GM12878 (cell line): ENCODE results near the gene FAM177B. TPM values are rescaled to one million over a fixed set of nuclear protein-coding genes. Genes with fewer than 3 reads are reported as not detected.

ENCODE experiments used
- ATAC-seq: fragments of 200-7000 bp; cut with Tn5 transposase; 3 replicates; pipeline ENCODE4 v1.9.1; 2020; ENCODE audit warnings: mild to moderate bottlenecking, moderate library complexity
- BruUV-seq: library from RNA; stranded (reverse); fragments of 400-500 nt; replicated peaks from 2 replicates; lab custom pipeline; 2021; lab: Mats Ljungman, UMichigan
- CTCF ChIA-PET: fragments of 300-600 bp; sonication (Branson Sonifier 250); formaldehyde crosslinking; extraction: SDS; loops from one replicate; lab custom pipeline; 2021; ENCODE audit warnings: inconsistent platforms; lab: Yijun Ruan, JAX
- POLR2A ChIA-PET: fragments of 350-600 bp; formaldehyde crosslinking; extraction: SDS; loops from one replicate; lab custom pipeline; 2021; ENCODE audit warnings: inconsistent platforms; lab: Charles Lee
- RAD21 ChIA-PET: fragments of 300-600 bp; sonication (Branson Sonifier 250); formaldehyde crosslinking; loops from one replicate; lab custom pipeline; 2023; ENCODE audit warnings: antibody characterized with exemption; ENCODE audit not compliant: unreplicated experiment; lab: Charles Lee
- SMC1A ChIA-PET: fragments of 300-600 bp; sonication (Branson Sonifier 250); formaldehyde crosslinking; loops from one replicate; lab custom pipeline; 2023; ENCODE audit not compliant: unreplicated experiment, uncharacterized antibody; lab: Charles Lee
- DNase-seq: peaks from one replicate; pipeline ENCODE4 v3.0.0-alpha.2; 2011; ENCODE audit warnings: low read depth, low spot score
- FAIRE-seq: peaks from 3 replicates; lab custom pipeline; 2011; peaks lifted over from hg19 to GRCh38; lab: Jason Lieb, UNC
- H2AFZ ChIP-seq: 2 replicates; pipeline ENCODE4 v1.6.0; 2011; ENCODE audit warnings: low read depth, low read length, control low read depth; ENCODE audit not compliant: control insufficient read depth
- H3K27ac ChIP-seq: 2 replicates; pipeline ENCODE4 v1.5.1; 2011; ENCODE audit warnings: control low read depth; ENCODE audit not compliant: control insufficient read depth, insufficient read depth
- H3K27me3 ChIP-seq, 2 experiments: replicated peaks in 1 of 2; 2 replicates each; pipeline versions ENCODE4 v1.6.0 to v1.6.1; 2011; ENCODE audit warnings: low read length in 1 of 2; ENCODE audit not compliant: control insufficient read depth in 2 of 2, insufficient read depth in 2 of 2
- H3K36me3 ChIP-seq, 2 experiments: 2 replicates each; pipeline ENCODE4 v1.5.1; 2011; ENCODE audit warnings: low read length in 1 of 2; ENCODE audit not compliant: control insufficient read depth in 2 of 2, insufficient read depth in 2 of 2
- H3K4me1 ChIP-seq: 2 replicates; pipeline ENCODE4 v1.6.1; 2011; ENCODE audit warnings: mild to moderate bottlenecking, low read length, moderate library complexity, mixed read lengths; ENCODE audit not compliant: control insufficient read depth, insufficient read depth
- H3K4me2 ChIP-seq: 2 replicates; pipeline ENCODE4 v1.6.0; 2011; ENCODE audit warnings: control low read depth; ENCODE audit not compliant: control insufficient read depth, insufficient read depth
- H3K4me3 ChIP-seq: fragments of 200-600 bp; sonication (generic); 2 replicates; pipeline ENCODE4 v1.5.1; 2016
- H3K79me2 ChIP-seq: 2 replicates; pipeline ENCODE4 v1.6.0; 2011; ENCODE audit warnings: low read length; ENCODE audit not compliant: control insufficient read depth, insufficient read depth
- H3K9ac ChIP-seq: 2 replicates; pipeline ENCODE4 v1.8.0; 2011; ENCODE audit warnings: low read length, control low read depth, mixed read lengths; ENCODE audit not compliant: control insufficient read depth, insufficient read depth
- H3K9me3 ChIP-seq: replicated peaks from 3 replicates; pipeline ENCODE4 v1.5.1; 2011; ENCODE audit warnings: mild to moderate bottlenecking, low read length; ENCODE audit not compliant: control insufficient read depth, insufficient read depth
- H4K20me1 ChIP-seq: 2 replicates; pipeline ENCODE4 v1.6.0; 2011; ENCODE audit not compliant: control insufficient read depth, insufficient read depth
- ETV6 ChIP-seq, 2 experiments: fragments of 450-650 bp in 1 of 2; IDR thresholded peaks in 1 of 2; conservative IDR thresholded peaks in 1 of 2; 2 replicates each; pipeline ENCODE4 v1.6.1; 2014; ENCODE audit warnings: antibody characterized with exemption in 1 of 2, borderline replicate concordance in 1 of 2, low read depth in 1 of 2, mild to moderate bottlenecking in 1 of 2, moderate library complexity in 1 of 2
- KDM1A ChIP-seq: fragments of 200-600 bp; sonication (generic); IDR thresholded peaks from 2 replicates; pipeline ENCODE4 v1.6.1; 2016; ENCODE audit warnings: borderline replicate concordance
- POU2F2 ChIP-seq: IDR thresholded peaks from 3 replicates; pipeline ENCODE4 v1.6.1; 2011; ENCODE audit warnings: low read depth, mild to moderate bottlenecking, low read length, borderline replicate concordance
- ZBTB40 ChIP-seq: fragments of 450-650 bp; IDR thresholded peaks from 2 replicates; pipeline ENCODE4 v1.6.1; 2016; ENCODE audit warnings: mild to moderate bottlenecking, moderate library complexity, borderline replicate concordance
- ZNF622 ChIP-seq: fragments of 450-650 bp; IDR thresholded peaks from 2 replicates; pipeline ENCODE4 v1.6.1; 2017; ENCODE audit warnings: mild to moderate bottlenecking, inconsistent platforms
- WGBS: methylation state at CpG from one replicate; pipeline ENCODE4 v1.1.6; 2016; ENCODE audit warnings: low lambda C conversion rate; ENCODE audit not compliant: insufficient replicate concordance, insufficient coverage; ENCODE audit errors: missing lambda C conversion rate; 5-methylcytosine and 5-hydroxymethylcytosine counted together
- in situ Hi-C: fragments of 300-500 bp; cut with MboI; formaldehyde crosslinking; loops from 9 replicates; pipeline ENCODE4 v1.14.3; 2018; ENCODE audit warnings: mixed read lengths
- intact Hi-C: fragments of 100-400 bp; cut with micrococcal nuclease; formaldehyde crosslinking; loops from one replicate; pipeline ENCODE4 v1.14.2; 2022; ENCODE audit not compliant: unreplicated experiment
- polyA plus RNA-seq, 11 experiments: library from polyadenylated mRNA; depleted of rRNA in 4 of 11; unstranded in 6 of 11; stranded (reverse) in 5 of 11; fragments of >200 nt; fragmentation: Nextera tagmentation in 4 of 11; fragmentation: Illumina TruSeq in 1 of 11; extraction: Ambion mirVana in 4 of 11; extraction: Trizol in 1 of 11; gene quantifications; 1 replicate in 1 of 11; 2 replicates in 10 of 11; pipeline versions ENCODE4 v1.2.1 to v1.2.3, GENCODE V29; 2011 to 2016; ENCODE audit warnings: inconsistent platforms in 2 of 11, missing spikeins in 2 of 11, low read depth in 1 of 11
- total RNA-seq, 4 experiments: library from RNA; depleted of rRNA in 3 of 4; stranded (reverse); fragments of >200 nt in 3 of 4; fragmentation: Illumina TruSeq in 1 of 4; extraction: Trizol in 1 of 4; gene quantifications; 2 replicates each; pipeline versions ENCODE4 v1.2.1 to v1.2.3, GENCODE V29; 2013 to 2021
- TF ChIP-seq, protein P1 (sequence below): fragments of 450-650 bp; formaldehyde crosslinking; IDR thresholded peaks from 2 replicates; pipeline ENCODE4 v1.5.0; 2022; ENCODE audit warnings: mild to moderate bottlenecking, missing genetic modification characterization

Gene FAM177B
- total and polyA plus RNA-seq, 10 of the 15 experiments (the other 5 are each of a cell fraction or from before 2014, with no cell fraction given): 0.06 TPM; not detected in 9

DNA sequence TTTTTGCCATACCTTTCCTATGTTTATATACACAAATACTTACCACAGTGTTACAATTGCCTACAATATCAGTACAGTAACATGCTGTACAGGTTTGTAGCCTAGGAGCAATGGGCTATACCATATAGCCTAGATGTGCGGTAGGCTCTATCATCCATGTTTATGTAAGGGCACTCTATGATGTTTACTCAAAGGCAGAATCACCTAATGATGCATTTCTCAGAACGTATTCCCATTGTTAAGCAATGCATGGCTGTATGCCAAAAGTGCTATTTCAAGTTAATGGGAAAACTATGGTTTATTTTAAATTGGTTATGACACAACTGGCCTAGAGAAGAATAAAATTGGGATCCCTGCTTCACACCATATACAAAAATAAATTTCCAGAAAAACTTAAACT lies 41.0 kb downstream of the FAM177B start (continued):
- TF ChIP-seq, protein P1, sequence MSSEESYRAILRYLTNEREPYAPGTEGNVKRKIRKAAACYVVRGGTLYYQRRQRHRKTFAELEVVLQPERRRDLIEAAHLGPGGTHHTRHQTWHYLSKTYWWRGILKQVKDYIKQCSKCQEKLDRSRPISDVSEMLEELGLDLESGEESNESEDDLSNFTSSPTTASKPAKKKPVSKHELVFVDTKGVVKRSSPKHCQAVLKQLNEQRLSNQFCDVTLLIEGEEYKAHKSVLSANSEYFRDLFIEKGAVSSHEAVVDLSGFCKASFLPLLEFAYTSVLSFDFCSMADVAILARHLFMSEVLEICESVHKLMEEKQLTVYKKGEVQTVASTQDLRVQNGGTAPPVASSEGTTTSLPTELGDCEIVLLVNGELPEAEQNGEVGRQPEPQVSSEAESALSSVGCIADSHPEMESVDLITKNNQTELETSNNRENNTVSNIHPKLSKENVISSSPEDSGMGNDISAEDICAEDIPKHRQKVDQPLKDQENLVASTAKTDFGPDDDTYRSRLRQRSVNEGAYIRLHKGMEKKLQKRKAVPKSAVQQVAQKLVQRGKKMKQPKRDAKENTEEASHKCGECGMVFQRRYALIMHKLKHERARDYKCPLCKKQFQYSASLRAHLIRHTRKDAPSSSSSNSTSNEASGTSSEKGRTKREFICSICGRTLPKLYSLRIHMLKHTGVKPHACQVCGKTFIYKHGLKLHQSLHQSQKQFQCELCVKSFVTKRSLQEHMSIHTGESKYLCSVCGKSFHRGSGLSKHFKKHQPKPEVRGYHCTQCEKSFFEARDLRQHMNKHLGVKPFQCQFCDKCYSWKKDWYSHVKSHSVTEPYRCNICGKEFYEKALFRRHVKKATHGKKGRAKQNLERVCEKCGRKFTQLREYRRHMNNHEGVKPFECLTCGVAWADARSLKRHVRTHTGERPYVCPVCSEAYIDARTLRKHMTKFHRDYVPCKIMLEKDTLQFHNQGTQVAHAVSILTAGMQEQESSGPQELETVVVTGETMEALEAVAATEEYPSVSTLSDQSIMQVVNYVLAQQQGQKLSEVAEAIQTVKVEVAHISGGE (CRISPR knock-in tag): no peak
- no peak for TF ChIP-seq KDM1A

- Histone ChIP-seq H3K36me3 (no peaks in the 10 kb centered on the region), H3K79me2 (no peaks in the 10 kb centered on the region), H3K9ac (no peak overlapping the region), H4K20me1 (no peaks in the 10 kb centered on the region), H3K4me2 (no peak overlapping the region), H3K4me1 (no peaks in the 10 kb centered on the region; the same call in 1 of the 2 replicates), H3K4me3 (no peak overlapping the region), H2AFZ (no peak overlapping the region), H3K9me3 (no peaks in the 10 kb centered on the region), H3K27ac (no peak overlapping the region), H3K27me3 (peaks cover 0 to 2% of the 10 kb centered on the region in 2 experiments; a peak in 2 of 4 replicates)
- ChIA-PET POLR2A (no interaction called here), CTCF (interaction anchor here (1.6 kb wide), 1 partner anchor 8 kb away, joined by 3 read pairs; no protein-coding TSS in a partner anchor), SMC1A (interaction anchor here (0.7 to 0.9 kb wide), 2 partner anchors 32 to 42 kb away, joined by 3 read pairs; no protein-coding TSS in a partner anchor), RAD21 (no interaction called here)
- FAIRE-seq (no peak), DNase-seq (no peak), ATAC-seq (peak; percentile 55; the same call in 2 of the 3 replicates)
- no TSS peak for BruUV-seq
- intact Hi-C loops (no loop called here), in situ Hi-C loops (no loop called here)
- 12% methylated on average over 4 of the region's 4 CpGs for WGBS
- TF ChIP-seq ETV6 (conservative IDR thresholded peaks at IDR 0.05 in 1 of 2, IDR thresholded peaks at IDR 0.05 in 1 of 2; ENCODE audit: borderline replicate concordance in 1 of 2, low read depth in 1 of 2): no peak
- no peak for TF ChIP-seq ZBTB40
- TF ChIP-seq POU2F2: no peak
- no peak for TF ChIP-seq ZNF622
These were observed 44.2 kb downstream of the FAM177B start for GRCh38 chr1:222781251-222781650.
